Loucy (cell line): ENCODE measurements around the gene CAMTA1.

Experiments used
- H2AFZ ChIP-seq: fragments of 200-600 bp; sonication (generic); 2 replicates; pipeline ENCODE4 v1.6.0; 2016; ENCODE audit warnings: antibody characterized with exemption, mild to moderate bottlenecking, low read length, moderate library complexity
- H3F3A ChIP-seq: fragments of 200-600 bp; 2 replicates; pipeline ENCODE4 v1.6.0; 2016; ENCODE audit warnings: antibody characterized with exemption, low read depth, mild to moderate bottlenecking
- H3K27me3 ChIP-seq: fragments of 200-600 bp; sonication (generic); 2 replicates; pipeline ENCODE4 v1.6.1; 2014; ENCODE audit warnings: low read length, mild to moderate bottlenecking; ENCODE audit not compliant: insufficient read depth, poor library complexity, severe bottlenecking
- H3K36me3 ChIP-seq: fragments of 200-600 bp; sonication (generic); 2 replicates; pipeline ENCODE4 v1.6.1; 2016; ENCODE audit warnings: low read length; ENCODE audit not compliant: insufficient read depth
- H3K4me1 ChIP-seq: fragments of 200-600 bp; sonication (generic); 2 replicates; pipeline ENCODE4 v1.5.1; 2014; ENCODE audit warnings: low read length, mild to moderate bottlenecking; ENCODE audit not compliant: insufficient read depth, poor library complexity, severe bottlenecking
- H3K4me2 ChIP-seq: fragments of 200-600 bp; sonication (generic); 2 replicates; pipeline ENCODE4 v1.6.0; 2014; ENCODE audit warnings: antibody characterized with exemption, low read length, low read depth, mild to moderate bottlenecking; ENCODE audit not compliant: poor library complexity, severe bottlenecking
- H3K4me3 ChIP-seq: fragments of 200-600 bp; sonication (generic); 2 replicates; pipeline ENCODE4 v1.5.1; 2014; ENCODE audit warnings: low read length, mild to moderate bottlenecking, mixed read lengths; ENCODE audit not compliant: poor library complexity, severe bottlenecking
- H3K79me2 ChIP-seq: fragments of 200-600 bp; sonication (generic); 2 replicates; pipeline ENCODE4 v1.6.1; 2014; ENCODE audit warnings: low read length; ENCODE audit not compliant: insufficient read depth
- H3K9ac ChIP-seq: fragments of 200-600 bp; sonication (generic); 2 replicates; pipeline ENCODE4 v1.6.0; 2014; ENCODE audit warnings: mild to moderate bottlenecking, low read depth, low read length, moderate library complexity; ENCODE audit not compliant: poor library complexity, severe bottlenecking
- H3K9me2 ChIP-seq: fragments of 200-600 bp; sonication (generic); replicated peaks from 2 replicates; pipeline ENCODE4 v1.6.1; 2016; ENCODE audit warnings: low read depth, low read length, mixed read lengths
- H3K9me3 ChIP-seq: fragments of 200-600 bp; sonication (generic); 2 replicates; pipeline ENCODE4 v1.6.1; 2014; ENCODE audit warnings: mild to moderate bottlenecking, antibody characterized with exemption, low read length, low read depth; ENCODE audit not compliant: insufficient read depth
- H4K20me1 ChIP-seq: fragments of 200-600 bp; sonication (generic); 2 replicates; pipeline ENCODE4 v1.6.0; 2014; ENCODE audit warnings: antibody characterized with exemption, low read length, mild to moderate bottlenecking; ENCODE audit not compliant: insufficient read depth, poor library complexity, severe bottlenecking
- CTCF ChIP-seq: fragments of 200-600 bp; sonication (generic); conservative IDR thresholded peaks from 2 replicates; pipeline ENCODE4 v1.5.1; 2014; ENCODE audit warnings: mild to moderate bottlenecking, antibody characterized with exemption, low read length
- EZH2phosphoT487 ChIP-seq: fragments of 200-600 bp; IDR thresholded peaks from 2 replicates; pipeline ENCODE4 v1.6.1; 2018; ENCODE audit warnings: antibody characterized with exemption, mild to moderate bottlenecking, moderate library complexity, borderline replicate concordance

The CAMTA1 gene

DNA sequence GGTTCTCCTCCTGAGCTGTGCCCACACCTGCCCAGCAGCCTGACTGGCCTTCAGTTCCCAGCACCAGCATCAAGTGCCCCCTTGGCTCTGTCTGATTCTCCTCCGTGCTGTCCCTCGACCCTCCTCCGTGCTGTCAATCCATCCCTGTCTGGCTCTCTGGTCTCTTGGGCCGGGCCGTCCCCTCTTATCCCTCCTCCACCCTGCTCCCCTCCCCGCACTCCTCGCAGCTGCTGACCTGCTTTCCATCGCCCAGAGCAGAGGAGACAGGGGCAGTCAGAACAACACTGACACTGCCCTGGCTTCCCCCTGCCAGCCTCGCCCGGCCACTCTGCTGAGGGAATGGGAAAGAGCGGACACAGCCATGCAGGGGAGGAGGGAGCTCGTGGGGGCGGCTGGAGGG lies 267.4 kb downstream of the CAMTA1 start:
- Histone ChIP-seq H2AFZ (no peak overlapping the region), H3K79me2 (no peaks in the 10 kb centered on the region), H3K9me2 (no peaks in the 10 kb centered on the region), H3K36me3 (no peaks in the 10 kb centered on the region), H4K20me1 (no peaks in the 10 kb centered on the region), H3K4me3 (no peak overlapping the region), H3K9ac (no peak overlapping the region), H3K27me3 (no peaks in the 10 kb centered on the region), H3F3A (no peaks in the 10 kb centered on the region), H3K4me1 (no peaks in the 10 kb centered on the region), H3K9me3 (no peaks in the 10 kb centered on the region), H3K4me2 (no peak overlapping the region)
- TF ChIP-seq EZH2phosphoT487 (no peak), CTCF (no peak)

DNA sequence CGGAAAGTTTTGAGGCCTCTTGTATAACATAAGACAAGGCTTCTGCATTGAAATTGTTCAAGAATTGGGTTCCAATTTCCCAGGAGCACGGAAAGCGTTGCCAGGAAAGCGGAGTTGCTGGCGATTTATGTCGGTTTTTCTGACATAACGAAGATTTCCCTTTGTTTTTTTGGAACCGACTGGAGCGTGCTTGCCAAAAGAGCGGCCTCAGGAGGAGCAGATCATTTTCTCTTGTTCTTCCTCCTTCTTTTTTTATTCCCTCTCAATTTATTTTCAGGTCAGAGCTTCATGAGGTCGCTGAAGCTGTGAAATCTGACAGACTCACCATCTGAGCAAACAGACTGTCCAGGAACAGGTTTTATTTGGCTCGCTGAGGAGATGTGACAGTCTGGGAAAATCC lies 275.5 kb downstream of the CAMTA1 start:
- Histone ChIP-seq H3F3A (no peaks in the 10 kb centered on the region), H3K4me3 (no peak overlapping the region), H4K20me1 (no peaks in the 10 kb centered on the region), H3K79me2 (no peaks in the 10 kb centered on the region), H3K9ac (no peak overlapping the region), H3K9me2 (no peaks in the 10 kb centered on the region), H3K4me2 (no peak overlapping the region), H3K27me3 (no peaks in the 10 kb centered on the region), H2AFZ (no peak overlapping the region), H3K4me1 (no peaks in the 10 kb centered on the region), H3K36me3 (no peaks in the 10 kb centered on the region), H3K9me3 (no peaks in the 10 kb centered on the region)
- no peak for TF ChIP-seq CTCF
- no peak for TF ChIP-seq EZH2phosphoT487

DNA sequence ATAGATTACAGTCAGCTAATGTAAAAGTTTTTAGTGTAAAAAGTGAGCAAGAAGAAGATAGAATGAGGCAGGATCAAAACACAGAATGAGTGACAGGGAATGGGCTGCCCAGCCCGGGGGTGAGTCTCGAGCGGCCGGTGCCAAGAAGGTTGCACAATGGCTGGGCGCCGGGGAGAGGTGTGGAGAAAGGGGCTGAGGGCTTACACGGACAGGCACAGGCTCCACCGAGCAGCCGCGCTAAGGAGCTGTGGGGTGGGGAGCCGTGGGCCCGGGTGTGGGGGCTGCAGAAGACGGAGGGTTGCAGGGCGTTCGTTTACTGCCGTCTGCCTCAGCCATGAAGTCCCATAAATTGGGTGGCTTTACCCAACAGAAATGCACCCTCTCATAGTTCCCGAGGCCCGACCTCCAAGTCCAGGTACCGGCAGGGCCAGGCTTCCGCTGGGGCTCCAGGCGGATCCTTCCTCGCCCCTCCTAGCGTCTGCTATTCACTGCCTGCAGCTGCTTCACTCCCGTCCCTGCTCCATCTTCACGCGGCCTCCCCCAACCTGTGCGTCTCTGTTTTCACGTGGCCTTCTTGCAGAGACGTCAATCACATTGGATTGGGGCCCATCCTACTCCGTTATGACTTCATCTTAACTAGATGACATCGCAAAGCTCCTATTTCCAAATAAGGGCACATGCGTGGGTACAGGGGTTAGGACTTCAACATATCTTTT lies 277.2 kb downstream of the CAMTA1 start:
- H3K36me3 ChIP-seq = no peaks in the 10 kb centered on the region
- H3K4me3 ChIP-seq = no peak overlapping the region
- H3K9ac ChIP-seq = no peak overlapping the region
- no peaks in the 10 kb centered on the region for H3K4me1 ChIP-seq
- no peak overlapping the region for H3K4me2 ChIP-seq
- H2AFZ ChIP-seq = no peak overlapping the region
- H3K9me3 ChIP-seq = no peaks in the 10 kb centered on the region
- H4K20me1 ChIP-seq = no peaks in the 10 kb centered on the region
- TF ChIP-seq CTCF (no peak), EZH2phosphoT487 (no peak)
- H3K9me2 ChIP-seq = no peaks in the 10 kb centered on the region
- no peaks in the 10 kb centered on the region for H3F3A ChIP-seq
- H3K79me2 ChIP-seq = no peaks in the 10 kb centered on the region
- H3K27me3 ChIP-seq = no peaks in the 10 kb centered on the region
